K562 (cell line): ENCODE results near the gene FMNL1. TPM values are rescaled to one million over a fixed set of nuclear protein-coding genes. Genes with fewer than 3 reads are reported as not detected.

ENCODE experiments used
- BRD9 ChIP-seq: fragments of 450-650 bp; IDR thresholded peaks from 2 replicates; pipeline ENCODE4 v1.6.1; 2018; ENCODE audit warnings: low read depth; ENCODE audit not compliant: partially characterized antibody
- CBFA2T2 ChIP-seq: fragments of 450-650 bp; conservative IDR thresholded peaks from 2 replicates; pipeline ENCODE4 v1.6.1; 2017; ENCODE audit warnings: mild to moderate bottlenecking
- JUN ChIP-seq, 2 experiments: sonication (generic) in 1 of 2; formaldehyde crosslinking in 1 of 2; IDR thresholded peaks; 2 replicates each; pipeline versions ENCODE4 v1.6.1 to v1.8.0; 2012 to 2022; ENCODE audit warnings: borderline replicate concordance in 2 of 2, mild to moderate bottlenecking in 2 of 2, improper control_type of control experiment in 1 of 2, low read depth in 1 of 2, low read length in 1 of 2, missing genetic modification reagents in 1 of 2
- KAT7 ChIP-seq: sonication (generic); formaldehyde crosslinking; IDR thresholded peaks from 2 replicates; pipeline ENCODE4 v1.8.0; 2022; ENCODE audit warnings: missing genetic modification reagents, mild to moderate bottlenecking, borderline replicate concordance
- KLF1 ChIP-seq: fragments of 450-650 bp; IDR thresholded peaks from 2 replicates; pipeline ENCODE4 v1.6.1; 2016; ENCODE audit warnings: missing genetic modification characterization, missing compliant biosample characterization
- MTF1 ChIP-seq: fragments of 250-450 bp; sonication (Bioruptor Pico); IDR thresholded peaks from 2 replicates; pipeline ENCODE4 v1.9.0; 2021; ENCODE audit warnings: moderate library complexity, mild to moderate bottlenecking, inconsistent platforms, borderline replicate concordance
- MYBL2 ChIP-seq, 2 experiments: fragments of 450-650 bp in 1 of 2; sonication (generic) in 1 of 2; formaldehyde crosslinking in 1 of 2; IDR thresholded peaks; 2 replicates each; pipeline versions ENCODE4 v1.6.1 to v1.8.1; 2017 to 2022; ENCODE audit warnings: borderline replicate concordance in 1 of 2, inconsistent platforms in 1 of 2, low read depth in 1 of 2, mild to moderate bottlenecking in 1 of 2, missing genetic modification reagents in 1 of 2, moderate library complexity in 1 of 2
- POLR3G ChIP-seq: IDR thresholded peaks from 2 replicates; pipeline ENCODE4 v1.6.1; 2011; ENCODE audit not compliant: insufficient read length, insufficient replicate concordance; ENCODE audit errors: extremely low read depth
- RBFOX2 ChIP-seq: fragments of 200-400 bp; formaldehyde crosslinking; IDR thresholded peaks from 2 replicates; pipeline ENCODE4 v1.6.1; 2017; ENCODE audit warnings: low read depth, mild to moderate bottlenecking, low read length, moderate library complexity
- RFX5 ChIP-seq: IDR thresholded peaks from 2 replicates; pipeline ENCODE4 v1.6.1; 2011; ENCODE audit warnings: low read depth, mild to moderate bottlenecking, improper control_type of control experiment, low read length
- SMAD4 ChIP-seq: fragments of 250-450 bp; sonication (Bioruptor Pico); conservative IDR thresholded peaks from 2 replicates; pipeline ENCODE4 v1.8.0; 2021; ENCODE audit warnings: inconsistent platforms, mild to moderate bottlenecking, moderate library complexity
- SMARCE1 ChIP-seq: fragments of 450-650 bp; IDR thresholded peaks from 2 replicates; pipeline ENCODE4 v1.7.1; 2016; ENCODE audit warnings: mild to moderate bottlenecking
- STAT5A ChIP-seq: IDR thresholded peaks from 2 replicates; pipeline ENCODE4 v1.6.1; 2012; ENCODE audit warnings: low read length, inconsistent platforms, borderline replicate concordance
- TEAD2 ChIP-seq: fragments of 450-650 bp; IDR thresholded peaks from 2 replicates; pipeline ENCODE4 v1.6.1; 2016; ENCODE audit warnings: missing genetic modification characterization, control low read depth, missing compliant biosample characterization
- TRIM24 ChIP-seq, 2 experiments: fragments of 450-650 bp; IDR thresholded peaks; 2 replicates each; pipeline ENCODE4 v1.6.1; 2016
- U2AF2 ChIP-seq: fragments of 200-400 bp; formaldehyde crosslinking; optimal IDR thresholded peaks from 2 replicates; pipeline ENCODE3; 2017; ENCODE audit warnings: low read depth, mild to moderate bottlenecking, low read length
- ZNF263 ChIP-seq: sonication (generic); formaldehyde crosslinking; IDR thresholded peaks from 2 replicates; pipeline ENCODE4 v1.8.0; 2022; ENCODE audit warnings: mild to moderate bottlenecking, missing genetic modification reagents, borderline replicate concordance
- ZNF584 ChIP-seq: fragments of 200-800 bp; sonication (Bioruptor generic); IDR thresholded peaks from 2 replicates; pipeline ENCODE4 v1.6.1; 2016; ENCODE audit warnings: low read depth, mild to moderate bottlenecking, missing genetic modification characterization, missing compliant biosample characterization
- polyA plus RNA-seq, 8 experiments: library from polyadenylated mRNA; depleted of rRNA in 4 of 8; stranded (reverse) in 5 of 8; unstranded in 3 of 8; fragments of >200 nt; fragmentation: Nextera tagmentation in 2 of 8; fragmentation: Illumina TruSeq in 1 of 8; extraction: Ambion mirVana in 2 of 8; extraction: Trizol in 1 of 8; gene quantifications; 2 replicates each; pipeline versions ENCODE4 v1.2.1 to v1.2.3, GENCODE V29; 2011 to 2014; ENCODE audit warnings: inconsistent platforms in 1 of 8, missing spikeins in 1 of 8
- total RNA-seq, 7 experiments: library from RNA; depleted of rRNA in 6 of 7; stranded (reverse); fragments of >200 nt in 6 of 7; fragmentation: Illumina TruSeq in 2 of 7; extraction: Trizol in 2 of 7; gene quantifications; 2 replicates each; pipeline versions ENCODE4 v1.2.1 to v1.2.3, GENCODE V29; 2011 to 2021; ENCODE audit warnings: low replicate concordance in 1 of 7
- TF ChIP-seq, protein P1 (sequence below): fragments of 200-800 bp; sonication (Bioruptor generic); IDR thresholded peaks from 2 replicates; pipeline ENCODE4 v1.6.1; 2016; ENCODE audit warnings: missing genetic modification characterization, missing compliant biosample characterization
- TF ChIP-seq, protein P2 (sequence below): sonication (generic); formaldehyde crosslinking; IDR thresholded peaks from 2 replicates; pipeline ENCODE4 v1.8.1; 2023; ENCODE audit warnings: mild to moderate bottlenecking, missing genetic modification reagents, moderate library complexity

FMNL1 gene
- total and polyA plus RNA-seq, 9 of the 15 experiments (the other 6 are each of a cell fraction or from before 2014, with no cell fraction given), result 0.70 to 36.6 (median 7.7) TPM

DNA sequence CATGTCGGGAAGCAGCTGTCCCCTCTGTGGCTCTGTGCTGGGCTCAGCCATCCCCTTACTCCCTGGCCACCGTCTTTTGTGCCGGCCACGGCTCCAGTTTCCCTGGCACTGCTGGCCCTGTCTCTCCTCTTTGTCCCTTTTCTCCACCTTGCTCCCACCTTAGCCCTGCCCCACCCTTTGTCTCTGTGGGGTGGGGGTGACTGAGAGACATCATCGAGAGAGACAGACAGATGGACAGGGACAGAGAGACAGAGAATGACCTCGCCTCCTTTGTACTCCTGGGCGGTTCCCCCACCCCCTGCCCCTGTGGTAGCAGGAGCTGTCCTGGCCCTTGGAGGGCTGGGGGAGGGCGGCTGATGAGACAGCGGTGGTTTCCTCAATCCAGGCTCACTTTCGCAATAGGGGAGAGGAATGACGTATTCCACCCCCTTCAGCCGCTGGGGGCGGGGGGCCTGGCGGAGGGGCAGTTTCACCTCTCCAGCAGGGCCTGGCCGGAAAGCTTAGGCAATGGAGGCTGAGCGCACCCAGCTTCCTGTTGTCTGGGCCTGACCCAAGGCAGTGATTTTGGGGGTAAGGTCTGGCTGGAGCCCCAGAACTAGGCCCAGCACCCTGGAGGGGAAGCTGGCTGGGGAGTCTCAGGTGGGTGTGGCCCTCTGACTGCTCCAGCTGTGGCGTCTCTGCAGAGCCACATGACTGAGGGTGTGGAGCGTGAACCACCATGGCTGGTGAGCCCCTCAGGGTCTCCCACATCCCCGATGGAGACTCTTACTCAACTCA is 7.3 kb downstream of the FMNL1 start (continued):
- no peak for TF ChIP-seq POLR3G
- no peak for TF ChIP-seq ZNF263 (CRISPR knock-in tag)
- 0 out of 2 replicates have a peak, but pooled peaks have one; percentile 24 for TF ChIP-seq CBFA2T2
- no peak for TF ChIP-seq BRD9
- TF ChIP-seq TRIM24 (IDR thresholded peaks at IDR 0.05), result peak; percentile 35 to 77; a peak in 3 of 4 replicates
- TF ChIP-seq U2AF2, result no peak
- no peak for TF ChIP-seq STAT5A
- TF ChIP-seq, protein P1, sequence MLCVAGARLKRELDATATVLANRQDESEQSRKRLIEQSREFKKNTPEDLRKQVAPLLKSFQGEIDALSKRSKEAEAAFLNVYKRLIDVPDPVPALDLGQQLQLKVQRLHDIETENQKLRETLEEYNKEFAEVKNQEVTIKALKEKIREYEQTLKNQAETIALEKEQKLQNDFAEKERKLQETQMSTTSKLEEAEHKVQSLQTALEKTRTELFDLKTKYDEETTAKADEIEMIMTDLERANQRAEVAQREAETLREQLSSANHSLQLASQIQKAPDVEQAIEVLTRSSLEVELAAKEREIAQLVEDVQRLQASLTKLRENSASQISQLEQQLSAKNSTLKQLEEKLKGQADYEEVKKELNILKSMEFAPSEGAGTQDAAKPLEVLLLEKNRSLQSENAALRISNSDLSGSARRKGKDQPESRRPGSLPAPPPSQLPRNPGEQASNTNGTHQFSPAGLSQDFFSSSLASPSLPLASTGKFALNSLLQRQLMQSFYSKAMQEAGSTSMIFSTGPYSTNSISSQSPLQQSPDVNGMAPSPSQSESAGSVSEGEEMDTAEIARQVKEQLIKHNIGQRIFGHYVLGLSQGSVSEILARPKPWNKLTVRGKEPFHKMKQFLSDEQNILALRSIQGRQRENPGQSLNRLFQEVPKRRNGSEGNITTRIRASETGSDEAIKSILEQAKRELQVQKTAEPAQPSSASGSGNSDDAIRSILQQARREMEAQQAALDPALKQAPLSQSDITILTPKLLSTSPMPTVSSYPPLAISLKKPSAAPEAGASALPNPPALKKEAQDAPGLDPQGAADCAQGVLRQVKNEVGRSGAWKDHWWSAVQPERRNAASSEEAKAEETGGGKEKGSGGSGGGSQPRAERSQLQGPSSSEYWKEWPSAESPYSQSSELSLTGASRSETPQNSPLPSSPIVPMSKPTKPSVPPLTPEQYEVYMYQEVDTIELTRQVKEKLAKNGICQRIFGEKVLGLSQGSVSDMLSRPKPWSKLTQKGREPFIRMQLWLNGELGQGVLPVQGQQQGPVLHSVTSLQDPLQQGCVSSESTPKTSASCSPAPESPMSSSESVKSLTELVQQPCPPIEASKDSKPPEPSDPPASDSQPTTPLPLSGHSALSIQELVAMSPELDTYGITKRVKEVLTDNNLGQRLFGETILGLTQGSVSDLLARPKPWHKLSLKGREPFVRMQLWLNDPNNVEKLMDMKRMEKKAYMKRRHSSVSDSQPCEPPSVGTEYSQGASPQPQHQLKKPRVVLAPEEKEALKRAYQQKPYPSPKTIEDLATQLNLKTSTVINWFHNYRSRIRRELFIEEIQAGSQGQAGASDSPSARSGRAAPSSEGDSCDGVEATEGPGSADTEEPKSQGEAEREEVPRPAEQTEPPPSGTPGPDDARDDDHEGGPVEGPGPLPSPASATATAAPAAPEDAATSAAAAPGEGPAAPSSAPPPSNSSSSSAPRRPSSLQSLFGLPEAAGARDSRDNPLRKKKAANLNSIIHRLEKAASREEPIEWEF (CRISPR knock-in tag), result no peak
- TF ChIP-seq RBFOX2, result peak; percentile 67
- TF ChIP-seq, protein P2, sequence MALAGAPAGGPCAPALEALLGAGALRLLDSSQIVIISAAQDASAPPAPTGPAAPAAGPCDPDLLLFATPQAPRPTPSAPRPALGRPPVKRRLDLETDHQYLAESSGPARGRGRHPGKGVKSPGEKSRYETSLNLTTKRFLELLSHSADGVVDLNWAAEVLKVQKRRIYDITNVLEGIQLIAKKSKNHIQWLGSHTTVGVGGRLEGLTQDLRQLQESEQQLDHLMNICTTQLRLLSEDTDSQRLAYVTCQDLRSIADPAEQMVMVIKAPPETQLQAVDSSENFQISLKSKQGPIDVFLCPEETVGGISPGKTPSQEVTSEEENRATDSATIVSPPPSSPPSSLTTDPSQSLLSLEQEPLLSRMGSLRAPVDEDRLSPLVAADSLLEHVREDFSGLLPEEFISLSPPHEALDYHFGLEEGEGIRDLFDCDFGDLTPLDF, result no peak
- no peak for TF ChIP-seq MYBL2 (IDR thresholded peaks at IDR 0.05; ENCODE audit: low read depth)
- TF ChIP-seq MYBL2 (CRISPR knock-in tag; IDR thresholded peaks at IDR 0.05; ENCODE audit: borderline replicate concordance), result no peak
- TF ChIP-seq SMAD4, result peak; percentile 78
- 0 out of 2 replicates have a peak, but pooled peaks have one; percentile 65 for TF ChIP-seq KLF1 (tag)
- TF ChIP-seq KAT7 (CRISPR knock-in tag), result 0 out of 2 replicates have a peak, but pooled peaks have one; percentile 46
- TF ChIP-seq SMARCE1, result peak; percentile 78
- no peak for TF ChIP-seq RFX5
- TF ChIP-seq JUN (IDR thresholded peaks at IDR 0.05; ENCODE audit: borderline replicate concordance, low read depth, low read length), result peak; percentile 87
- TF ChIP-seq JUN (CRISPR knock-in tag; IDR thresholded peaks at IDR 0.05; ENCODE audit: borderline replicate concordance), result peak; percentile 96
- TF ChIP-seq ZNF584, result no peak; the same call in 1 of the 2 replicates
- no peak for TF ChIP-seq MTF1 (CRISPR knock-in tag)
- TF ChIP-seq TEAD2, result no peak
